Fibroblast of peridontal ligament (primary cell): ENCODE measurements around the gene UBN2.
"Not testable (repeated sequence)": the region's sequence is repeated elsewhere in the genome, so short reads cannot be mapped to it uniquely, and the experiment has no call there.

Experiments
- DNase-seq: peaks from one replicate; pipeline ENCODE4 v3.0.0-alpha.2; 2010; ENCODE audit errors: extremely low read depth

UBN2 gene

DNA sequence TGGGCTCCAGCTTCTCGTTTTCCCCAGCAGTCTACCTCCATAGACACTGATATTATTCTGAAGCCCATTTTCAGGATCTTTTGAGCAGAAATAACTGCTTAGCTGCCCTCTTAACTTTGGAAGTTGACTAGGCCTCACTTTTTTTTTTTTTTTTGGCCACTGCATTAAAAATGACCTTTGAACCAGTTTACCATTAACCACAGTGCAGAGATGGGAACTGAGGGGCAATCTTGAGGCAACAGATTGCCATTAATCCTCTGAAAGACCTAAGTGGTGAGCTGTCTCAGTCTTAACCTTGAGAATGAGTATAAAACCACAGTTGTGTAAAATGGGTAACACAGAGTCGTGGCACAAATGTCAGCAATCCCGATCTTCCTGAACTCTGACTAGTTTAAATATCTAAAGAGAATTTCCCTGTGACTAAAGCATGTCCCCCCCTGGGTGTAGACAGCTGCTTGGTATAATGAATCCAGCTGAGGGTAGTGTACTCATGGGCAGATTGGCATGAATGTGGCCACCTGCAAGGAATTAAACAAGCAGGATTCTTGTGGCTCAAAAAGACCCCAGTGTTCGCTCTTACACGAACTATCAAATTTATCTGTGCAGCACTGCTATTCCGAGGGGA is 64.0 kb downstream of the UBN2 start:
- DNase-seq = no peak

GRCh38 chr7:139297795-139298194 is 66.8 kb downstream of the UBN2 start:
- no peak for DNase-seq

- no peak for DNase-seq
Measured at GRCh38 chr7:139299296-139299695, 68.3 kb downstream of the UBN2 start.

DNA sequence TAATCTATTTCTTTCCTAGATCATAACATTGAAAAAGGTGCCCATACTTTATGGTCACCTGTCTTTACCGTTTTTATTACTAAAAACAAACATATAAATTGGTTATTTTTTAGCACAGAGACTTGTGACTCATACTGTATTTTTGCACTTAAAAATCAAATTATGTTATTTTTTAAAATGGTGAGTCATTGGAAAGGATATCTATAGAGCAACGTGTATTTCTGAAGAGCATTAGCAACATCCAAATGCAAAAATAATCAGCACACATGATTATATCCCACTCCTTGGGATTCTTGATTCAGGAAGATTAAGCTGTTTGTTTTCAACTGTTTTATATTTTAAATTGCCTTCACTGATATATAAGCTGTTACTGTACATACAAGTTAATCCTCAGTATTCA is 69.4 kb downstream of the UBN2 start:
- DNase-seq = no peak

DNA sequence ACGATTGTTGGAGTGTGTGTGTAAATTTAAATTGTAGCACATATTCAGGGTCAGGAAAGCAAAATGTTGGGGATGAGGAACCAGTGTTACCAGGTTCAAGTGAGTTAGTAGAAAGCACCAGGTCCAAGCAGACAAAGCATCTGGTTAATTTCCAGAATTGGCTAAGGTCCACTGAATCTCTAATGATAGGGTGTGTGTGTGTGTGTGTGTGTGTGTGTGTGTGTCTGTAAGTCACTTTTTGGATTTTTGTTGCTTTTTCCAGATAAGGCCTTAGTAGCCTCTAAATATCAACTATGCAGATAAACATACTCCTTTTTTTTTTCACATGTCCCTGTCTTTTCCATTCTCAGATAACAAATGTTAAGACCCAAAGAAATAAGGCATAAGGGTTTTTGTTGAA is 73.5 kb downstream of the UBN2 start:
- no peak for DNase-seq

DNA sequence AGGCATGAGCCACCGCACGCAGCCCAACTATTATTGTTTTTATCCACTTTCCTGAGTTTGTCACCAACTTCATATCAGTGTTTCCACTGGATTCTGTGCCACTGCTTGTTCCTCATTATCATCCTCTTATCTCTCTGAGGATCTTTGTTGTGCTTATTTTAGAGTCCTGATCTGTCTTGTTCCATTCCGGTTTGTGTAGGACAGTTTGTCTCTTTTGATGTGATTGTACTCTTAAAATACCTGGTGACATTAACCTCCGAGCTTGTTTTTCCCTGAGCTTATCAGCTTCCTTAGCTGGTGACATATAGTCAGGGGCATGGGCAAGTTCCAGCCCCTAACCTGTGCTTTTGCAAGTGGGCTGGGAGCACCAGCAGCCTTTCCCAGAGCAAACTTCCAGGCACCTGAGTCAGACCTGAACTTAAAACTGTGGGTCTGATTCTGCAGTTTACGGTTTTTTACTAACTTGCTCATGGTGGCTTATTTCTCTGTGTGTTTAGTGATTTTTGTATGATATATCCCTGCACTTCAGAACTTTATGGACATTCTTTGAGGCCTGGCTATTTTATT is 87.0 kb downstream of the UBN2 start:
- DNase-seq = no peak

- peak; percentile 27 for DNase-seq
Measured at GRCh38 chr7:139321071-139321745, 90.2 kb downstream of the UBN2 start.

- DNase-seq = not testable (repeated sequence)
Measured at GRCh38 chr7:139324709-139325108, 93.7 kb downstream of the UBN2 start.

DNA sequence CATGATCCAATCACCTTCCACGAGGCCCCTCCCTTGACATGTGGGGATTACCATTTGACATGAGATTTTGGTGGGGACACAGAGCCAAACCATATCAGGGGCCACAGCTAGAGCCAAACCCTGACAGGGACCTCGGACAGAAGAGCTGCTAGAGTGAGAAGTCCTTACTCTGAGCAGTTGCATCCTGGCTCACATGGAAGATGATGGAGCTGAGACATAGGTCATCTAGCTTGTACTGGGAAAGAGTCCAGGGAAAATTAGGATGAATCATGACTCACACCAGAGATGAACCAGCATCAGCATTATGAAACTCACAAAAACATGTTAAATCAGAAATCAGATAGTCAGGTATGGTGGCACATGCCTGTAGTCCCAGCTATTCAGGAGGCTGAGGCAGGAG is 97.3 kb downstream of the UBN2 start:
- peak; percentile 92 for DNase-seq

DNA sequence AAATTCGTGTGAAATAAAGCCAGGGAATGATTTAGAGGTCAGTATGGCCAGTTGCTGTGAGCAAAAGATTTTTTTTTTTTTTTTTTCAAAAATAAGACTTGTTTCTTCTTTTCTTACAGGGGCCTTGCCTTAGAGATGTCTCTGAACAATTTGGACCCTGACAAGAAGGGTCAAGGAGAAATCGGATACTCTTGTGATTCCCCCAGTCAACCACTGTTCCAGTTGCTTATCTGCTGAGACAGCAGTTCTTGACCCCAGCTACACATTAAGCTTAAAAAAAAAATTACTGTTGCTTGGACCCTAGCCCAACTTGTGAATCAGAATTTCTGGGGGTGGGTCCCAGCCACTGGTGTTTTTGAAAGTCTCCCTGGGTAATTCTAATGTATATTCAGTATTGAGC is 98.1 kb downstream of the UBN2 start:
- no peak for DNase-seq

GRCh38 chr7:139330333-139331030 is 99.4 kb downstream of the UBN2 start:
- DNase-seq = no peak

DNA sequence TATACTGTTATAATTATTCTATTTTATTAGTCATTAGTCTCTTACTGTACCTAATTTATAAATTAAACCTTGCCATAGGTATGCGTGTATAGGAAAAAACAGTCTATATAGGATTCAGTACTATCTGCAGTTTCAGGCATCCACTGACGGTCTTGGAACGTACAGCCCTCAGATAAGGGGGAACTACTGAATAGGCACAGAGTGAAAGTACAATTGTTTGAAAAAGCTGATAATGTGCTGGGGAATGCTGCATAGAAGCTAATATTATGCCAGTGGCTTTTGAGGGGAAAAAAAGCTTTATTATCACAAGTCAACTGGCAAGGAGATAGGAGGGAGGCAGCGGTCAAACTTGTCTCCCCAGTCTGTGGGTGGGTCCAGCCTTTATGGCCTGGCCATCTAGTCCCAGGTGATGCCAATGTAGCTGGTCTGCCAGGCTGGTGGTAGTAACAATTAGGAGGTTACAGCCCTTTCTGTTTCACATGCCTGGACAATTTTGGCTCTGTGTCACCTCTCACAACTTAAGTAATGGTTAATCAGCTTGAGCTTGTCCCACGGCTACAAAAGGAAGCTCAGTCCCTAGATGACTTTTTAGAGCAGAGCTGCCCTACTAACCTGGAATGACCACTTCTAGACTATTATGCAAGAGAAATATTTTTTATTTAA is 101.8 kb downstream of the UBN2 start:
- no peak for DNase-seq

DNA sequence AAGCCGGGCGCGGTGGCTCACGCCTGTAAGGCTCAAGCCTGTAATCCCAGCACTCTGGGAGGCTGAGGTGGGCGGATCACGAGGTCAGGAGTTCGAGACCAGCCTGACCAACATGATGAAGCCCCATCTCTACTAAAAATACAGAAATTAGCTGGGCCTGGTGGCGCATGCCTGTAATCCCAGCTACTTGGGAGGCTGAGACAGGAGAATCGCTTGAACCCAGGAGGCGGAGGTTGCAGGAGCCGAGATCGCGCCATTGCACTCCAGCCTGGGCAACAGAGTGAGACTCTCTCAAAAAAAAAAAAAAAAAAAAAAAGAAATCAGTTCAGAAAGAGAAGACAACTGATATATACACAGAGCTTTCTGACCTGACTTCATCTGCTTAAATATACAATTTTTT is 102.4 kb downstream of the UBN2 start:
- DNase-seq = not testable (repeated sequence)

GRCh38 chr7:139334399-139335150 is 103.5 kb downstream of the UBN2 start:
- no peak for DNase-seq

DNA sequence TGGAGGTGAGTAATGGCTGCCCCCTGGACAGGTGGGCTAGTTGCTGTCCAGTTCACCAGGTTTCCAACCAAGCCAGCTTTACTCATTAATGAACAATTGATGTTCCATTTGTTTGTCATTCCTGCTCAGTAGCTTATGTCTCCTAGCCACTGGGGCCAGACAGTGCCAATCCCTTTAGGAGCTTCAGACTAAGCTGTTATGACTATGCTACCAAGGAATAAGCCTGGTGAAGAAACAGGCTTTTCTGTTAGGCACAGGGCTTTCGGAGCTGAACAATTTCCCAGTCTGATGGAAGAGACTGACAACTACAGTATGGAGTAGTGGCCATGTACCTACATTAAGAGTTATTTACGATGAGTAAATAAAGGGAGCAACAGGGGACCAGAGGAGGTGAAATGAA is 108.0 kb downstream of the UBN2 start:
- no peak for DNase-seq

GRCh38 chr7:139339698-139340036 is 108.6 kb downstream of the UBN2 start:
- no peak for DNase-seq

GRCh38 chr7:139340037-139340807 is 109.2 kb downstream of the UBN2 start:
- peak; percentile 100 for DNase-seq

- no peak for DNase-seq
Measured at GRCh38 chr7:139340808-139341057, 109.7 kb downstream of the UBN2 start.

- DNase-seq = peak; percentile 94
Measured at GRCh38 chr7:139341058-139341775, 110.2 kb downstream of the UBN2 start, which contains the start of gene FMC1. FMC1 (plus strand) TSS chr7:139341337; CDS start chr7:139341385, 48 bp downstream.

DNA sequence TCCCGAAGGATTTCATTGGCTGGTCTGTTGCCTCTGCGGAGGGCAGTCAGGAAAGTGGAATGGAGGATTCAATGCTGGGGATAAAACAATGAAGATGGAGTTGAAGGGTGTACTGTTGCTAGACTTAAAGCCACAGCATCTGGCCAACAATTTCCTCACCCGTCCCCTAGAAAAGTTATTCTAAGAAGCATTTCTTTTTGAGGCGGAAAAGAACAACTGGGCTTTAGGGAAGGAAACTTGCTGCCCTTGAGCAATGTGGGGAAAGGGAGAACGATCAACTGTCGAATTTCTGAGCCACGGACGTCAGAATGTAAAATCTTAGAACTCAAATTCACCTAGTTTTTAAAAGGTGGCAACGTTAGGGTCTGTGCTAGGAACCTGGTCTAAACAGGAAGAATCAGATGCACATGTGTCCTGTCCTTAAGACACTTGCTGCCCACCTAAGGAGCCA is 110.8 kb downstream of the UBN2 start:
- peak; percentile 85 for DNase-seq
